ENCODE measurements around the gene TSPOAP1.

Gene TSPOAP1

GRCh38 chr17:58339755-58340404, 11.3 kb upstream of the TSPOAP1 start:
- DNase-seq (ENCODE audit: low spot score) = no peak

GRCh38 chr17:58338841-58339754, 10.5 kb upstream of the TSPOAP1 start:
- peak; percentile 53 for DNase-seq (ENCODE audit: low spot score)

DNA sequence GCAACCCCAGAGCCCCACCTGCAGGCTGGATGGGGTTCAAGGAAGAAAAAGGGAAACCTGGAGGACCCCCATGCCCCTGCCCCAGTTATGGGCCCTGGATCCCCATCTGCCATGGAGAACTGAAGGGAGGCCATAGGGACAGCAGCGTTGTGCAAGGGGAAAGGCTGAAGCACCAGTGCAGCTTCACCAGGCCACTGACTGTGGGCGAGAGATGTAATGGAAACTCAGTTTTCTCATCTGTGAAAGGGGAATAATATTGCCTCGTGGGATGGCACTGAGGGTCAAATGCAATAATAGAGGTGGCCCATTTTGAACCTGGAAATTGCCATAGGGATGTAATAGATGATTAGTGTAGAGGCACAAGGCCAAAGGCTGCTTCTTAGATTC, 9.9 kb upstream of the TSPOAP1 start:
- DNase-seq (ENCODE audit: low spot score) = no peak

DNA sequence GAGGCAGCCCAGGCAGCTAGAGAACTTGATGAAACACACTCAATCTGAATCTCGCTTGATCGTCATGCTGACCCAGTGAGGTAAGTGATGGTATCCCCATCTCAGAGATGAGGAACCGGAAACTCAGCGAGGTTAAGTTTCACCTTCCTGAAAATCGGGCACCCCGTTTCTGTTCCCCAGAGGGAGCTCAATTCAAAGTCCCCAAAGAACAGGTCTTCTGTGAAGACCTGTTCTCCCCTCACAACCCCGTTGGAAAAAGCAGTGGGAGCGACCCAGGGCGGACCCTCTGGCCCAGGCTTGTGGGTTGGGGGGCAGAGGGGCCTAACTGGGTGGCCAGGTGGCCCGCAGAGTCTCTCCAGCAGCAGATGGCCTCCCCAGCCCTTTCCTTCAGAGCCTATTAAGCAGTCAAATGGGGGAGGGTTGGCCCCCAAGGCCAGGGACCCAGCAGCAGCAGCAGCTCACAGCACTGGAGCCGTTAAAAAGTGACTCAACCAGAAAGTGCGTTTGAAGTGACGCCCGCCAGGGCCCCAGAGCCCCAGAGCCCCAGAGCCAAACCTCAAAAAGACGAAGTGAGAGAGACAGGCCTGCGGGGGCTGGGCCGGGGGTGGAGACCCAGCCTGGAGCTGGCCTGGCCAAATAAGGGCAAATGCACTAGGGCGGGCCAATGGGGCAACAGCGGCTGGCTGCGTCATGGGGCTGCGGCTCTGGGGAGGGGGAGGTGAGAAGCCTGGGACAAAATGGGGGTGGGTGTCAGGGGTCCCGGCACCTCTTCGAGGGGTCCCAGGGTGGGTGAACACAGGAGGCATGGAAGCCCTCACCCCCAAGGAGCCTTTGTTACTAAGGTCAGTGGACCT, 9.2 kb upstream of the TSPOAP1 start:
- DNase-seq (ENCODE audit: low spot score) = peak; percentile 91

DNA sequence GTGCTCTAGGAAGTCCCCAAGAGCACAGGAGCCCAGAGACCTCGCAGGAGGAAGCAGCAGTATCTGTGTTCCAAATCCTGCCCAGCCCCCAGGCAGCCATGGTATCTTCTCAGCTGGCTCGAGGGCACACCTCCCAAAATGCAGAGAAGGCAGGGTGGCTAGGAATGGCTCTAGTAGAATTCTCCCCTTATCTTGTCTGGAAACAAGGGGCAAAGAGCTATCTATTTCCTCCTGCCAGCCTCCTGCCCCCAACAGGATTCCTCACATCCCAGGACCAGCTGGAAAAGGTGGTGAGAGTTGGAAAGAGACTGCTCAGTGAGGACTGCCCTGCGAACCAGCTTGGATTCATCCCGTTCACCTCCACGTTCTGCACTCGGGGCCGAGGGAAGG, 8.6 kb upstream of the TSPOAP1 start:
- peak; percentile 72 for DNase-seq (ENCODE audit: low spot score)

DNA sequence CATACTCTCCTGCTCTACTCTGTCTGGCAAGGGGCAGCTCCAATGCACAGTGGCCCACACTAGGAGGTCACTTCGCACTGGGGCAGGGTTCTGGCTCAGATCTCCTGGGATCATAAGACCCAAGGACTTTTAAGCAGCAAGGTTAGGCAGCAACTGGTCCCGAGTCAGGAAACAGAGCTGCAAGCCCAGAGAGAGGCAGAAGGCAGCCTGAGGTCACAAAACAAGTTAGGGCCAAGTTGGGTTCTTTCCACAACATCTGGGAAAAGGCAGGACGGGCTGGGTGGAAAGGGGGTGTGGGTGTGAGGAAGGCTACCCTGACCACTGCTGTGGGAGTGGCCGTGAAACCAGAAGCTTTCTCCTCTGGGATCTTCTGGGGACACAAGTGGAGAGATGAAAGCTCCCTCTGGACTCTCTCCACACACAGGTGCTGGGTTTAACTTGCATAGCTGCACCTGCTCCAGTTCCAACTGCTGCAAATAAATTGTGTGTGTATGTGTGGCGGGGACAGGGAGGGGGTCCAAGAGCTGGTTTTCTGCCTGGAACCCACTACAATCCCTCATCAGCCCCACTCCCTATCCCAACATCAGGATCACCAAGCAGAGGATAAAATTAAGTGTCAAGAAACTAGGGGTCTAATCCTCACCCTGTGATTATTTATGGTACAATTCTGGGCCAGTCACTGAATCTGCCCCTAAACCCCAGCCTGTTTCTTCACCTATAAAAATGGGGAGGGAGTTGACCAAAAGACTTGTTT, 8.0 kb upstream of the TSPOAP1 start:
- no peak for DNase-seq (ENCODE audit: low spot score)

DNA sequence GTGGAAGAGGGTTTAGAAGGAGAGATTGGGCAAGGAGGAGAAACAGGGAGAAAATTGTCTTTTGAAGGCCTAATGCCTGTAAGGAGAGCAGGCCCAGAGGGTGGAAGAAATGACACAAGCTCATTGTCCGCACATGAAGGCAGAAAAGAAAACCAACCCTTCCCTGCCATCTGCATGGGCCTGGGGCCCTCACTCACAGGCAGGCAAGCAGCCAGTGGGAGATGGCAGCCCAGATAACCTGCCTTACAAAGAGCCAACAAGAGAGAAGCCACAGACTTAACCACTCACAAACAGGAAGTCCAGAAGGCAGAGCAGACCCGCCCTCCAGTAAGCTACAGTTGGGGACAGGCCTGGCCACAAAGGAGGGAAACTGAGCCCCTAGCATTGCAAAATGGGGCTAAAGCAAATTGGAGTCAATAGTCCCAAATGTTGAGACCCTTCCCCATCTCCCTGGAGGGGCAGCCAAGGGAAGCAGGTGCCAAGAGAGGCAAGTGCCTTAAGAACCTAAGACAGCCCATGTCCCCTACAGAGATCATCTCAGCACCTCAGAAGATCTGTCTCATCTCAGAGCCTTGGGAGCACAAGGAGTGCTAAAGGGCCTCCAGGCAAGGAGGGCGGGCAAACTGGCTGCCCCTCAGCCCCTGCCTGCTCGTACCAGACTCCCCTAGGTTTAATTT, 7.3 kb upstream of the TSPOAP1 start:
- DNase-seq (ENCODE audit: low spot score) = peak; percentile 87

GRCh38 chr17:58335061-58335731, 6.6 kb upstream of the TSPOAP1 start:
- peak; percentile 41 for DNase-seq (ENCODE audit: low spot score)

DNA sequence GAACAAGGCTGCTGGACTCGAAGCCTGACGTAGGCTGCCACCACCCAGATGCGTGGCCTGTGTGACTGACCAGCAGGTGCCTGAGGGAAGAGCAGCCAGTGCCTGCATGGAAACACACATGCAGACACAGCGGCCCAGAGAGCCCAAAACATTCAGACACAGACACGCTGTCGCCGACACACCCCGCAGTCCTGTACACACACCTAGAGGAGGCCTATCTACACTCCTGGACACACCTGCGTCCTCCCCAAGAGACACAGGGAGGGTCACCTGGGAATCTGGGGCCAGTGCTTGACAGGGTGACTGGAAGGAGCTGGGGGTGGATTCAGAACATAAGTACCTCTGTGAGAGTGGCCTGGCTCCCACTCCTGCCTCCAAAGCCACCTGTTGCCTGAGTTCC, 6.1 kb upstream of the TSPOAP1 start:
- DNase-seq (ENCODE audit: low spot score) = no peak

GRCh38 chr17:58334256-58334655, 5.7 kb upstream of the TSPOAP1 start:
- no peak for DNase-seq (ENCODE audit: low spot score)

GRCh38 chr17:58333736-58334207, 5.2 kb upstream of the TSPOAP1 start:
- DNase-seq (ENCODE audit: low spot score) = no peak

- DNase-seq (ENCODE audit: low spot score) = peak; percentile 56
These were observed 4.5 kb upstream of the TSPOAP1 start for GRCh38 chr17:58332778-58333735.

DNA sequence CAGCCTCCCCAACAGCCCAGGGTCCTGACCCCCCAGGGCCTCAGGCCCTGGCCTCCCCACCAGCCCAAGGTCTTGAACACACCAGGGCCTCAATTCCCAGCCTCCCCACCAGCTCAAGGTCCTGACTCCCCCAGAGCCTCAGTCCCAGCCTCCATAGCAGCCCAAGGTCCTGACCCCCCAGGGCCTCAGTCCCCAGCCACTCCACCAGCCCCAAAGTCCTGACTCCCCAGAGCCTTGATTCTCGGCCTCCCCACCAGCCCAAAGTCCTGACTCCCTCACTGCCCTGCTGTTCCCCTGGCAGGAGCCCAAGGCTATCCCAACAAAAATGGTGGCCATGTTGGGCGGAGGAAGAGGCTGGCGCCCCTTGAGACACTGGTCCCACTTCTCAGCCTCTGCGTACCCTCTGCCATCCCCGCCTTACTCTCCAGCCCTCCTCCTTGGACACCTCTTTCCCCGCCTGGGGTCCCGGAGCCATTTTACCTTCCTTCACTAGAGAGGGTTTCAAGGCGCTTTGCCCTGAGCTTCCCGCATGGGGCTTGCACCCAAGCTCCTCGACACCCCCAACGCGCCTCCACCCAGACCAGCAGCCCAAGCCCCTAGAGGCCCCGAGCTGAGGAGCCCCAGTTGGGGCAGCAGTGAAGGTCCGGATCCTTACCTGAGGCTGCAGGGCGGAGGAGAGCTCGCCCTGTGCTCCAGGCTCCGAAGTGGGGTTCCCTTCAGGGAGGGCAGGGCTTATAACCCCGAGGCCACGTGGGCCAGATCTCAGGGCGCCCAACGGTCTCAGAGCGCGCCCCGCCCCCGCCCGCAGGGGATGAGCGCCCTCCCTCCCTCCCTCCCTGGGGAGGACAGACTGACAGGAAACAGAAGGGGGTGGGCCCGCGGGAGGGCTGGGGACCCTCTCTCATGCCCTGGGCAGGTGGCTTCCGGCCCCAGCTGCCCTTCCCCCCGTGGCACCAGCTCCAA, 3.5 kb upstream of the TSPOAP1 start:
- DNase-seq (ENCODE audit: low spot score) = peak; percentile 95

- DNase-seq (ENCODE audit: low spot score) = peak; percentile 88
These were observed 2.6 kb upstream of the TSPOAP1 start for GRCh38 chr17:58330997-58331814.

DNA sequence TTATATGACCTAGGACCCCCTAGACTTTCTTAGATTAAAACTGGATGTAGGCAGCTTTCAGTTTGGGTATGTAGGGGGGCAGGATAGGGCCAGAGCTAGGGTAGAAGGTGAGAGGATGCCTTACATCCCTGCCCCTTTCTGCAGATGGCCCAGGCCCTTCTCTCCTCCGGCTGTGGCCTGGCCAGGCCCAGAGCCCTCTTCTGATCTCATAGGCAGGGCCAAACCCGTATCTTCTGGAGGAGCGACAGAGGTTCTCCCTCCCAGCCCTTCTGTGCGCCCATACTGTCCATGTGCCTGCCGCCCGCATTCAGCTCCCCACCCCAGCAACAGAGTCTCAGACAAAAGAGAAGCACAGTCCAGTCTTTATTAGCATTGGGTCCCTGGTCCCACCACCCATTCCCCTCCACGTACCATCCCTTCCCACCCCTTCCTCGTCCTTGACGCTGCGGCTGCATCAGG, 2.0 kb upstream of the TSPOAP1 start:
- no peak for DNase-seq (ENCODE audit: low spot score)

- DNase-seq (ENCODE audit: low spot score) = peak; percentile 55
These were observed 1.4 kb upstream of the TSPOAP1 start for GRCh38 chr17:58329810-58330537.

Measured in CD4-positive, alpha-beta T cell treated with Interleukin-6 at 100 ng/mL for 8 hours (primary cell).